Measurements from ENCODE around the gene PAPPA. TPM values are rescaled to one million over a fixed set of nuclear protein-coding genes. Genes with fewer than 3 reads are reported as not detected.

The PAPPA gene
- total RNA-seq, 4 donors from 2014 or later, result 0.53 to 2.3 (median 1.4) TPM

GRCh38 chr9:116350213-116350612 lies 196.6 kb downstream of the PAPPA start:
- WGBS, result 44% methylated on average over 2 of the region's 2 CpGs
- Histone ChIP-seq H3K4me3 (no peak overlapping the region), H3K9me3 (no peaks in the 10 kb centered on the region), H3K36me3 (peaks cover 4% of the 10 kb centered on the region), H3K4me1 (no peaks in the 10 kb centered on the region), H3K27ac (no peak overlapping the region), H3K27me3 (no peaks in the 10 kb centered on the region)
- TF ChIP-seq POLR2A (IDR thresholded peaks at IDR 0.05) (no peak), EP300 (IDR thresholded peaks at IDR 0.05) (no peak), POLR2AphosphoS5 (IDR thresholded peaks at IDR 0.05) (no peak)
- TF ChIP-seq, protein P1, sequence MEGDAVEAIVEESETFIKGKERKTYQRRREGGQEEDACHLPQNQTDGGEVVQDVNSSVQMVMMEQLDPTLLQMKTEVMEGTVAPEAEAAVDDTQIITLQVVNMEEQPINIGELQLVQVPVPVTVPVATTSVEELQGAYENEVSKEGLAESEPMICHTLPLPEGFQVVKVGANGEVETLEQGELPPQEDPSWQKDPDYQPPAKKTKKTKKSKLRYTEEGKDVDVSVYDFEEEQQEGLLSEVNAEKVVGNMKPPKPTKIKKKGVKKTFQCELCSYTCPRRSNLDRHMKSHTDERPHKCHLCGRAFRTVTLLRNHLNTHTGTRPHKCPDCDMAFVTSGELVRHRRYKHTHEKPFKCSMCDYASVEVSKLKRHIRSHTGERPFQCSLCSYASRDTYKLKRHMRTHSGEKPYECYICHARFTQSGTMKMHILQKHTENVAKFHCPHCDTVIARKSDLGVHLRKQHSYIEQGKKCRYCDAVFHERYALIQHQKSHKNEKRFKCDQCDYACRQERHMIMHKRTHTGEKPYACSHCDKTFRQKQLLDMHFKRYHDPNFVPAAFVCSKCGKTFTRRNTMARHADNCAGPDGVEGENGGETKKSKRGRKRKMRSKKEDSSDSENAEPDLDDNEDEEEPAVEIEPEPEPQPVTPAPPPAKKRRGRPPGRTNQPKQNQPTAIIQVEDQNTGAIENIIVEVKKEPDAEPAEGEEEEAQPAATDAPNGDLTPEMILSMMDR (IDR thresholded peaks at IDR 0.05), result no peak
- no peak for DNase-seq (ENCODE audit: low spot score in 2 of 2)

GRCh38 chr9:116352958-116353357 lies 199.4 kb downstream of the PAPPA start:
- H3K27ac ChIP-seq, result no peak overlapping the region
- H3K4me1 ChIP-seq, result no peaks in the 10 kb centered on the region
- H3K27me3 ChIP-seq, result no peaks in the 10 kb centered on the region
- TF ChIP-seq EP300 (IDR thresholded peaks at IDR 0.05), result no peak
- TF ChIP-seq, protein P1 (IDR thresholded peaks at IDR 0.05), result no peak
- no peak for TF ChIP-seq POLR2A (IDR thresholded peaks at IDR 0.05)
- no peak for TF ChIP-seq POLR2AphosphoS5 (IDR thresholded peaks at IDR 0.05)
- 97% methylated on average over 3 of the region's 3 CpGs for WGBS
- no peak for DNase-seq (ENCODE audit: low spot score in 2 of 2)
- H3K36me3 ChIP-seq, result no peaks in the 10 kb centered on the region
- H3K9me3 ChIP-seq, result no peaks in the 10 kb centered on the region
- H3K4me3 ChIP-seq, result no peak overlapping the region

DNA sequence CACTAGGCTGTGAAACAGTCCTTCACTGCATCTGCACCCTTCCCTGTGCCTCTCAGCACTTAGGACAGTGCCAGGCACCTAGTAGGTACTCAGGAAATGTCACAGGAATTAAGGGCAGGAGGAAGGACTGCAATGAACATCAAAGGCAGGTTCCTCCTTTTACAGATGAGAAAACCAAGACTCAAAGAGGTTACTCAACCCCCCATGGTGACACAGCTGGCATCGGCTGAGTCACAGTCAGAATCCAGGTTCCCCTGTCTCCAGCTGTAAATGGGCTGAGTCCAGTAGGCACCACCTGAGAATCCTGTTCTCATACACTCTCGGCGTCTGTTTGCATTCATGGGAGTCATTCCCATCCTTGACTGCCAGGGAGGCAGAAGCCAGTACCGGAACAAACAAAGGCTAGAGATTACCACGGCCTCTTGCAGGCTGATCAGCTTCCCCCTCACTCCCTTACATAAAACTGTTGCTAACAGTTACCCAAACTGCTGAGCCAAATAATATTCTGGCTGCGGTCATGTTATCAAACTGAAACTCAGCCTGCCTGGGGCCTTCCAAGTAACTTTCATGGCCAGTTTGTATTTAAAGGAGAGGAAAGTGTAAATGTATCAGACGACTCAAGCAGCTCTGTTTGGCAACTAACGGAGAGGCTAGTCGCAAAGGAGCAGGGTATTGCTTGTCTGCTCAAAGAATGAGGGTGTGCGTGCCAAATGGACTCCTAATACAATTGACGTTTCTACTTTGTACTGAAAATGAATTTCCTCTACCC lies 201.7 kb downstream of the PAPPA start:
- TF ChIP-seq EP300 (IDR thresholded peaks at IDR 0.05), result no peak
- TF ChIP-seq, protein P1 (IDR thresholded peaks at IDR 0.05), result no peak
- no peak for TF ChIP-seq POLR2AphosphoS5 (IDR thresholded peaks at IDR 0.05)
- no peak for TF ChIP-seq POLR2A (IDR thresholded peaks at IDR 0.05)
- no peak for DNase-seq (ENCODE audit: low spot score in 2 of 2)
- no peaks in the 10 kb centered on the region for H3K36me3 ChIP-seq
- H3K27me3 ChIP-seq, result no peaks in the 10 kb centered on the region
- H3K4me1 ChIP-seq, result no peaks in the 10 kb centered on the region
- H3K27ac ChIP-seq, result no peak overlapping the region
- no peak overlapping the region for H3K4me3 ChIP-seq
- H3K9me3 ChIP-seq, result no peaks in the 10 kb centered on the region
- 78% methylated on average over 11 of the region's 11 CpGs for WGBS

DNA sequence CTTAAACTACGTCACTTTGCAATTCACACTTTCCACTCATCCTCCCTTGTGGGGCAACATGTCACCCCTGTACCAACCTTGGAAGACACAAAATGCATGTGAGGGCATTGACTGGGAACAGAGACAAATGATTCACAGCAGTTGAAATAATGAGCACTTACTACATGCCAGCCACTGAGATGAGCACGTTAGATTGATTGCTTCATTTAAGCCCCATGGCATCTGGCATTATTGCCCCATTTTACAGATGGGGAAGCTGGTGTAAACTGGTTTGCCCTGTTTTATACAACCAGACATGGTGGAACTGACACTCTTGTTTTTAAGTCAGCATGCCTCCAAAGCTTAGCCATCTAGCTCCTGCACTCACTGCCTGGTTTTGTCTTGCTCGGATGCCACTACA lies 204.7 kb downstream of the PAPPA start:
- TF ChIP-seq POLR2A (IDR thresholded peaks at IDR 0.05), result no peak
- TF ChIP-seq POLR2AphosphoS5 (IDR thresholded peaks at IDR 0.05), result no peak
- TF ChIP-seq, protein P1 (IDR thresholded peaks at IDR 0.05), result no peak
- no peak for TF ChIP-seq EP300 (IDR thresholded peaks at IDR 0.05)
- DNase-seq (ENCODE audit: low spot score in 2 of 2), result no peak
- Histone ChIP-seq H3K4me3 (no peak overlapping the region), H3K27me3 (no peaks in the 10 kb centered on the region), H3K27ac (no peak overlapping the region), H3K4me1 (no peaks in the 10 kb centered on the region), H3K9me3 (no peaks in the 10 kb centered on the region), H3K36me3 (peaks cover 2% of the 10 kb centered on the region)
- WGBS, result 73% methylated on average over 3 of the region's 3 CpGs

DNA sequence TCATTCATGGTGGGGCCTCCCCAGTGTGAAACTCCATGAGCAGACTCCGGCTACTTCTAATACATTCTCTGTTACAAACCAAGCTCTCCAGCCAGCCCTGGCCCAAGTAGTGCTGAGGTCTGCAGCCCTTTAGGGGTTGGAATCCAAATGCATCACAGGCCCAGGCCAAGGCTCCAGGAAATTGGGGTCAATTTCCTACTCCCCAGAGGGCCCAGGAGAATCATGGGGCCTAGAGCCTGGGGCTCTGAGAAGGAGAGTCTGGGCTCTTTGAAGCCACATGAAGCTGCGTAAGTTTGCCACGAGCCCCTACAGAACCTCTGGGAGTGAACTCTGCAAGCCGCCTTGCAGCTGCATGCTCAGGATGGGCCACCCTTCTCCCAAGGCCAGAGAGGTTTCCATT lies 206.4 kb downstream of the PAPPA start:
- DNase-seq (ENCODE audit: low spot score in 2 of 2), result no peak
- no peaks in the 10 kb centered on the region for H3K9me3 ChIP-seq
- peaks cover 3% of the 10 kb centered on the region for H3K4me1 ChIP-seq
- WGBS, result 38% methylated on average over 3 of the region's 4 CpGs
- TF ChIP-seq EP300 (IDR thresholded peaks at IDR 0.05) (no peak), POLR2AphosphoS5 (IDR thresholded peaks at IDR 0.05) (no peak), POLR2A (IDR thresholded peaks at IDR 0.05) (no peak)
- TF ChIP-seq, protein P1 (IDR thresholded peaks at IDR 0.05), result no peak
- no peaks in the 10 kb centered on the region for H3K27me3 ChIP-seq
- H3K4me3 ChIP-seq, result no peak overlapping the region
- H3K36me3 ChIP-seq, result peaks cover 2% of the 10 kb centered on the region
- no peak overlapping the region for H3K27ac ChIP-seq

Measured in suprapubic skin (tissue), 4 donors.